Left cardiac atrium (tissue), 4 donors: ENCODE results near the gene ASGR2. TPM values are rescaled to one million over a fixed set of nuclear protein-coding genes. Genes with fewer than 3 reads are reported as not detected.
A peak's percentile ranks its signal among the peaks of the same experiment; 100 is the strongest.
"Not testable (repeated sequence)": the region's sequence is repeated elsewhere in the genome, so short reads cannot be mapped to it uniquely, and the experiment has no call there.

Experiments used
- ATAC-seq, 2 donors: fragments of 200-7000 bp; cut with Tn5 transposase; one replicate each; pipeline ENCODE4 v1.9.1; 2020; ENCODE audit warnings: mild to moderate bottlenecking in 2 of 2, moderate library complexity in 2 of 2
- DNase-seq: peaks from one replicate; pipeline ENCODE4 v3.0.0-alpha.2; 2020
- intact Hi-C, 2 donors: fragments of 100-400 bp; cut with DNase I; formaldehyde crosslinking; loops; one replicate each; pipeline versions ENCODE4 v1.14.1 to v1.15.1; 2022 to 2023
- long read RNA-seq: library from polyadenylated mRNA; unstranded; transcript quantifications from one replicate; pipeline ENCODE4 v2.0.0, GENCODE V29; 2021
- total RNA-seq, 2 donors: library from RNA; stranded (reverse); fragmentation: NEBNext Ultra II Directional; extraction: Animal tissue kit (Norgen Biotek cat#: 25700); gene quantifications; one replicate each; pipeline ENCODE4 v1.2.1, GENCODE V29; 2021
- donor health status: DM: no; HTN: yes; CAD: no.
- donor health status: DM: no; HTN: yes; CAD: no; lungs with severe emphysema.
- donor health status: DM: yes; HTN: yes; CAD: no.
- donor health status: Dilated cardiomyopathy.

The ASGR2 gene, protein sequence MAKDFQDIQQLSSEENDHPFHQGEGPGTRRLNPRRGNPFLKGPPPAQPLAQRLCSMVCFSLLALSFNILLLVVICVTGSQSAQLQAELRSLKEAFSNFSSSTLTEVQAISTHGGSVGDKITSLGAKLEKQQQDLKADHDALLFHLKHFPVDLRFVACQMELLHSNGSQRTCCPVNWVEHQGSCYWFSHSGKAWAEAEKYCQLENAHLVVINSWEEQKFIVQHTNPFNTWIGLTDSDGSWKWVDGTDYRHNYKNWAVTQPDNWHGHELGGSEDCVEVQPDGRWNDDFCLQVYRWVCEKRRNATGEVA
- total RNA-seq = under 1 TPM; 0.62 to 0.68 TPM
- long read RNA-seq, partial matches to known transcripts = 0 of 1 reads
- long read RNA-seq, other reads (novel, unspliced or antisense) = 0 of 1 reads

GRCh38 chr17:7114241-7114874, at the start of gene ASGR2:
Gene ASGR2 (minus strand): TSS chr17:7114822. CDS start chr17:7114240, 582 bp downstream.
- DNase-seq (no peak), ATAC-seq (peak in 1 of 2 donors; percentile 8)
- intact Hi-C loops = no loop called here

- intact Hi-C loops, DNase-seq, ATAC-seq: not testable (repeated sequence)
Observed at GRCh38 chr17:7159571-7159970, 44.9 kb upstream of the ASGR2 start.

GRCh38 chr17:7158424-7158823, 43.8 kb upstream of the ASGR2 start:
- ATAC-seq, intact Hi-C loops, DNase-seq: not testable (repeated sequence)

GRCh38 chr17:7156342-7156940, 41.8 kb upstream of the ASGR2 start:
- intact Hi-C loops = no loop called here
- DNase-seq = no peak
- ATAC-seq = no peak

- ATAC-seq (no peak), DNase-seq (no peak)
- intact Hi-C loops = no loop called here
Observed at GRCh38 chr17:7147772-7148171, 33.1 kb upstream of the ASGR2 start.

- DNase-seq = no peak
- no peak for ATAC-seq
- intact Hi-C loops = no loop called here
Observed at GRCh38 chr17:7146115-7146514, 31.5 kb upstream of the ASGR2 start.

GRCh38 chr17:7144213-7144612, 29.6 kb upstream of the ASGR2 start:
- ATAC-seq (no peak), DNase-seq (no peak)
- intact Hi-C loops = no loop called here

DNA sequence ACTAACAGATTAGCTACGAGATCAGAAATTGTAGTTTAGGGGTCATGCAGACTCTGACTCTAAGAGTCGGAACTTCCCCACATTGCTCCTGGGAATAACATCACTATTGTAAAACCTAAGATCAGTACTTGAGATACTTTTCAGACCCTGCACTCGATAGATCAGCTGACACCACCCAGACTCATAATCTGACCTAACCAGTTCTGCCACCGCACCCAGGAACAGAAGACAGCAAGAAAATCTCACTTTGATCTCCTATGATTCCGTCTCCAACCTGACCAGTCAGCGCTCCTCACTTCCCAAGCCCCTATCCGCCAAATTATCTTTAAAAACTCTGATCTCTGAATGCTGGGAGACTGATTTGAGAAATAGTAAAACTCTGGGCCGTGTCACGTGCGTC, 27.2 kb upstream of the ASGR2 start:
- ATAC-seq (no peak), DNase-seq (no peak)
- intact Hi-C loops = no loop called here

- no peak for ATAC-seq
- no peak for DNase-seq
- intact Hi-C loops = loop anchor here (5.0 to 10.0 kb wide), 2 partner anchors 87 to 225 kb away; no protein-coding TSS in a partner anchor
Observed at GRCh38 chr17:7139400-7139799, 24.8 kb upstream of the ASGR2 start.

DNA sequence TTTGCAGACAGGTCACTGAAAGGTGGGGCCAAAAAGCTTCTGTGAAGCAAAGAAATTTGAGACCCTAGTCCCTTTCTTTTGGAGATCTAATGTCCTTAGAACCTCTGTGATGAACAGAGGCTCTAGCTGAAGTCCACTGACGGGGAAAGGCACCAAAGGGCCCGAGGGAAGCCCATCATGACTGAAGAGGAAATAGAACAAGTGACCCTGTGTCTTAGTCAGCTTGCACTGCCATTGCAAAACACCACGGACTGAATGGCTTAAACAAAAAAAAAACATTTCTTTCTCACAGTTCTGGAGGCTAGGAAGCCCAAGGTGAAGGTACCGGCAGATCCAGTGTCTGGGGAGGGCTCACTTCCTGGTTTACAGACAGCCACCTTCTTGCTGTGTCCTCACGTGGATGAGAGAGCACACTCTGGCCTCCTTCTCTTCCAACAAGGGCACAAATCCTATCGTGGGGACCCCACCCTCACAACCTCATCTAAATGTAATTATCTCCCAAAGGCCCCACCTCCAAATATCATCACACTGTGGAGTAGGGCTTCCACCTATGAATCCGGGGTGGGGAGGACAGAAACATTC, 24.3 kb upstream of the ASGR2 start:
- DNase-seq (no peak), ATAC-seq (no peak)
- intact Hi-C loops = loop anchor here (5.0 to 10.0 kb wide), 2 partner anchors 87 to 224 kb away; no protein-coding TSS in a partner anchor

DNA sequence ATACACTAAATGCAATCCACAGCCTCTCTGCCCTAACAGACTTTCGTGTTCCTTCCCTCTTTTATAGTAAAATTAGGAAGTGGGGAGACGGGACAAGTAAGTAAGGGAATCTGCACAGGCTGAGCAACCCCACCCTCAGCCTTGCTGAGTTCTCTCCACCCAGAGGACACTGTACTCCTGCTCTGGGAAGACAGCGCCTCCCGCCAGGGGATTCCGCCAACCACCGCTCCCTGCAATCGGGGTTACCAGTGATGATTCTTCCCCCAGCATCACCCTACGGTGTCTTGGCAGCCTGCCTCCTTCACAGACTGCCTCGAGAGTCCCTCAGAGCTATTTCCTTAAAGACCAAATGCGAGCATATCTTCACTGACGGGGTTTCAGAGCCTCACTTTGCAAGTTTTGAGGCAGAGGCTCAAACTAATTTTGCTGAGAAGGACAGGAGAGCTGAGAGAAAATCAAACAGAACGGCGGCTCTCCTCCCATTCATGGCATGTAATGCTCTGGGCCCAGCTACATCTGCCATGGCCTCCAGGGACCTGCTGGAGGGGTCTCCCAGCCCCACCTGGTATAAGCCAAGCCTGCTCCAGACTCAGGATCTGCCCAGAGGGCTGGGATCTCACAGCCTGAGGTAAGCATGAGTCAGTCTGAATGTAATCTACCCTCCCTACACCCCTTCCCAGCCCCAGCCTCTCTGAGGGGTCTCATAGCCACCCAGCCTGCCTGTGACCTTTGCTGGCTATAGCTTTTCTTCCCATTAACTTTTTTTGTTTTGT, 22.7 kb upstream of the ASGR2 start:
- intact Hi-C loops = loop anchor here (2.0 to 10.0 kb wide), 3 partner anchors 85 to 223 kb away; no protein-coding TSS in a partner anchor
- ATAC-seq = peak in 1 of 2 donors; percentile 62
- DNase-seq = peak; percentile 42

GRCh38 chr17:7136266-7136877, 21.8 kb upstream of the ASGR2 start:
- ATAC-seq (peak in 1 of 2 donors; percentile 38), DNase-seq (peak; percentile 81)
- intact Hi-C loops = loop anchor here (1.0 to 10.0 kb wide), 4 partner anchors 84 to 222 kb away; no protein-coding TSS in a partner anchor

- no peak for ATAC-seq
- intact Hi-C loops = loop anchor here in 1 of 2 donors (10.0 kb wide), 1 partner anchor 219 kb away; no protein-coding TSS in a partner anchor
- DNase-seq = no peak
Observed at GRCh38 chr17:7133916-7134315, 19.3 kb upstream of the ASGR2 start.

- intact Hi-C loops = loop anchor here in 1 of 2 donors (10.0 kb wide), 1 partner anchor 219 kb away; no protein-coding TSS in a partner anchor
- peak in 1 of 2 donors; percentile 19 for ATAC-seq
- DNase-seq = peak; percentile 47
Observed at GRCh38 chr17:7133424-7133823, 18.8 kb upstream of the ASGR2 start.

GRCh38 chr17:7132511-7133094, 18.0 kb upstream of the ASGR2 start:
- intact Hi-C loops = loop anchor here in 1 of 2 donors (10.0 kb wide), 1 partner anchor 218 kb away; no protein-coding TSS in a partner anchor
- ATAC-seq (peak in 1 of 2 donors; percentile 24), DNase-seq (no peak)

DNA sequence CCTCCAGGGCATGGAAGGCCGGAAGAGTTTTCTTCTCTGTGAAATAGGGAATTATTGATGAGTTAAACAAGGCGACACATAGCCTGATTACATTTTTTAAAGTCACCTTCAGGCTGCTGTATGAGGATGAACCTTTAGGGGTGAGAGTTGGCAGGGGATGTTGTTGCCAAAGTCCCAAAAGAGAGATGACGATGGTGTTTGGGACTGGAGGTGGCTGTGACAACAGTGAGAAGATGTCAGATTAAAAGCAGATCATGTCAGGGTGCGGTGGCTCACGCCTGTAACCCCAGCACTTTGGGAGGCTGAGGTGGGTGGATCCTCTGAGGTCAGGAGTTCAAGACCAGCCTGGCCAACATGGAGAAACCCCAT, 16.8 kb upstream of the ASGR2 start:
- DNase-seq = no peak
- intact Hi-C loops = loop anchor here in 1 of 2 donors (10.0 kb wide), 1 partner anchor 217 kb away; no protein-coding TSS in a partner anchor
- ATAC-seq = no peak

GRCh38 chr17:7130621-7131422, 16.2 kb upstream of the ASGR2 start:
- ATAC-seq (peak; percentile 39 to 73), DNase-seq (no peak)
- intact Hi-C loops = loop anchor here in 1 of 2 donors (10.0 kb wide), 1 partner anchor 216 kb away; no protein-coding TSS in a partner anchor
